H1 (cell line): ENCODE results near the gene RBM47. TPM values are rescaled to one million over a fixed set of nuclear protein-coding genes. Genes with fewer than 3 reads are reported as not detected.
"Not testable (repeated sequence)": the region's sequence is repeated elsewhere in the genome, so short reads cannot be mapped to it uniquely, and the experiment has no call there.

ENCODE experiments used
- CTCF ChIA-PET: fragments of 300-600 bp; sonication (Branson Sonifier 250); formaldehyde crosslinking; loops from one replicate; lab custom pipeline; 2021; ENCODE audit not compliant: partially characterized antibody; lab: Charles Lee
- POLR2A ChIA-PET: fragments of 300-600 bp; sonication (Branson Sonifier 250); formaldehyde crosslinking; loops from one replicate; lab custom pipeline; 2021; ENCODE audit warnings: inconsistent platforms; ENCODE audit not compliant: partially characterized antibody; lab: Charles Lee
- DNase-seq, 2 experiments: peaks; one replicate each; pipeline versions ENCODE4 v3.0.0 to v3.0.0-alpha.2; 2010 to 2022; ENCODE audit warnings: low spot score in 2 of 2, low read depth in 1 of 2, mixed read lengths in 1 of 2
- FAIRE-seq: peaks from 2 replicates; lab custom pipeline; 2011; peaks lifted over from hg19 to GRCh38; lab: Jason Lieb, UNC
- H2AFZ ChIP-seq: 2 replicates; pipeline ENCODE4 v1.8.1; 2012; ENCODE audit warnings: low read length, inconsistent platforms
- H2AK5ac ChIP-seq: 2 replicates; pipeline ENCODE4 v1.6.1; 2013; ENCODE audit warnings: low read depth, low read length
- H2BK120ac ChIP-seq: replicated peaks from 2 replicates; pipeline ENCODE3; 2013; ENCODE audit warnings: low read depth, low read length, inconsistent platforms
- H2BK12ac ChIP-seq: 2 replicates; pipeline ENCODE4 v1.6.1; 2013; ENCODE audit warnings: low read depth, low read length
- H2BK15ac ChIP-seq: 2 replicates; pipeline ENCODE4 v1.6.1; 2013; ENCODE audit warnings: low read length
- H2BK20ac ChIP-seq: 2 replicates; pipeline ENCODE4 v1.6.1; 2013; ENCODE audit warnings: low read length
- H2BK5ac ChIP-seq: 2 replicates; pipeline ENCODE4 v1.6.1; 2013; ENCODE audit warnings: low read depth, low read length
- H3K14ac ChIP-seq: 2 replicates; pipeline ENCODE4 v1.6.1; 2013; ENCODE audit warnings: inconsistent platforms; ENCODE audit not compliant: insufficient read length
- H3K18ac ChIP-seq: 2 replicates; pipeline ENCODE4 v1.6.1; 2013; ENCODE audit warnings: low read length; ENCODE audit errors: extremely low read depth
- H3K23ac ChIP-seq: 2 replicates; pipeline ENCODE4 v1.6.1; 2013; ENCODE audit warnings: inconsistent platforms; ENCODE audit not compliant: insufficient read length
- H3K23me2 ChIP-seq: 2 replicates; pipeline ENCODE4 v1.6.1; 2013; ENCODE audit warnings: low read depth, low read length
- H3K27ac ChIP-seq: 2 replicates; pipeline ENCODE4 v1.6.1; 2011; ENCODE audit warnings: low read depth, low read length, inconsistent platforms
- H3K27me3 ChIP-seq, 4 experiments: replicated peaks in 1 of 4; 1 replicate in 1 of 4; 2 replicates in 3 of 4; pipeline versions ENCODE4 v1.6.1 to v1.8.1; 2011 to 2013; ENCODE audit warnings: low read length in 3 of 4, mild to moderate bottlenecking in 3 of 4, inconsistent platforms in 2 of 4, mixed read lengths in 2 of 4, moderate library complexity in 1 of 4; ENCODE audit not compliant: control insufficient read depth in 3 of 4, insufficient read depth in 3 of 4; ENCODE audit errors: extremely low read depth in 1 of 4
- H3K36me3 ChIP-seq, 4 experiments: 2 replicates each; pipeline versions ENCODE4 v1.6.1 to v1.8.1; 2011 to 2013; ENCODE audit warnings: mild to moderate bottlenecking in 4 of 4, low read length in 3 of 4, moderate library complexity in 2 of 4, control low read depth in 1 of 4, inconsistent platforms in 1 of 4; ENCODE audit not compliant: insufficient read depth in 4 of 4, control insufficient read depth in 2 of 4
- H3K4ac ChIP-seq: replicated peaks from 2 replicates; pipeline ENCODE3; 2013; ENCODE audit warnings: low read length, low read depth, mixed read lengths, inconsistent platforms; ENCODE audit not compliant: insufficient read length
- H3K4me1 ChIP-seq, 4 experiments: replicated peaks in 1 of 4; 1 replicate in 1 of 4; 2 replicates in 3 of 4; pipeline versions ENCODE4 v1.6.1 to v1.8.1; 2011 to 2013; ENCODE audit warnings: low read length in 3 of 4, inconsistent platforms in 2 of 4, mixed read lengths in 1 of 4; ENCODE audit not compliant: insufficient read depth in 4 of 4, control insufficient read depth in 3 of 4
- H3K4me2 ChIP-seq, 2 experiments: 2 replicates each; pipeline versions ENCODE4 v1.6.1 to v1.8.1; 2011 to 2013; ENCODE audit warnings: low read depth in 2 of 2, low read length in 2 of 2, control low read depth in 1 of 2, inconsistent platforms in 1 of 2, mild to moderate bottlenecking in 1 of 2; ENCODE audit not compliant: insufficient read depth in 1 of 2
- H3K4me3 ChIP-seq, 4 experiments: fragments of 200-600, 300-600 bp in 1 of 4; sonication (generic), shearing (Covaris generic), sonication (Bioruptor Twin) in 1 of 4; 2 replicates each; pipeline versions ENCODE4 v1.5.1 to v1.8.1; 2011 to 2016; ENCODE audit warnings: low read length in 4 of 4, low read depth in 3 of 4, control low read depth in 2 of 4, inconsistent platforms in 2 of 4, mild to moderate bottlenecking in 2 of 4, mixed read lengths in 1 of 4, moderate library complexity in 1 of 4; ENCODE audit not compliant: insufficient read depth in 2 of 4; ENCODE audit errors: extremely low read depth in 1 of 4
- H3K56ac ChIP-seq: replicated peaks from 2 replicates; pipeline ENCODE3; 2013; ENCODE audit warnings: low read depth, mild to moderate bottlenecking, mixed read lengths, low read length, inconsistent platforms; ENCODE audit not compliant: insufficient read length
- H3K79me1 ChIP-seq: 2 replicates; pipeline ENCODE4 v1.6.1; 2013; ENCODE audit warnings: low read depth, low read length, control low read depth
- H3K79me2 ChIP-seq, 2 experiments: 2 replicates each; pipeline versions ENCODE4 v1.6.1 to v1.8.1; 2012 to 2013; ENCODE audit warnings: low read length in 2 of 2, mild to moderate bottlenecking in 2 of 2, inconsistent platforms in 1 of 2; ENCODE audit not compliant: insufficient read depth in 2 of 2, control insufficient read depth in 1 of 2
- H3K9ac ChIP-seq, 4 experiments: replicated peaks in 1 of 4; 1 replicate in 1 of 4; 2 replicates in 3 of 4; pipeline versions ENCODE4 v1.6.1 to v1.8.1; 2011 to 2013; ENCODE audit warnings: low read depth in 3 of 4, low read length in 3 of 4, control low read depth in 2 of 4, mild to moderate bottlenecking in 2 of 4, moderate library complexity in 2 of 4, inconsistent platforms in 1 of 4; ENCODE audit errors: extremely low read depth in 1 of 4
- H3K9me3 ChIP-seq, 2 experiments: 2 replicates each; pipeline versions ENCODE4 v1.6.1 to v1.8.1; 2012 to 2013; ENCODE audit warnings: mild to moderate bottlenecking in 2 of 2, moderate library complexity in 2 of 2, control low read depth in 1 of 2, inconsistent platforms in 1 of 2, low read depth in 1 of 2, low read length in 1 of 2, mixed read lengths in 1 of 2; ENCODE audit not compliant: insufficient read depth in 2 of 2
- H4K20me1 ChIP-seq, 2 experiments: replicated peaks in 1 of 2; 2 replicates each; pipeline versions ENCODE3 to v1.8.1; 2011 to 2013; ENCODE audit warnings: inconsistent platforms in 2 of 2, low read length in 2 of 2, mild to moderate bottlenecking in 1 of 2; ENCODE audit not compliant: insufficient read depth in 2 of 2, control insufficient read depth in 1 of 2
- H4K5ac ChIP-seq: 2 replicates; pipeline ENCODE4 v1.6.1; 2013; ENCODE audit warnings: low read length, low read depth, mixed read lengths, inconsistent platforms; ENCODE audit not compliant: insufficient read length
- H4K8ac ChIP-seq: 2 replicates; pipeline ENCODE4 v1.8.0; 2013; ENCODE audit warnings: mild to moderate bottlenecking, moderate library complexity, low read length, inconsistent platforms; ENCODE audit not compliant: insufficient read depth; ENCODE audit errors: extremely low read depth
- H4K91ac ChIP-seq: replicated peaks from 2 replicates; pipeline ENCODE3; 2013; ENCODE audit warnings: low read length, mixed read lengths, inconsistent platforms; ENCODE audit not compliant: insufficient read length
- CBX8 ChIP-seq: fragments of 300-800, 300-1000 bp; sonication (generic); IDR thresholded peaks from 2 replicates; pipeline ENCODE4 v1.7.1; 2016; ENCODE audit warnings: low read depth, low read length, borderline replicate concordance
- EP300 ChIP-seq, 2 experiments: IDR thresholded peaks; 1 replicate in 1 of 2; 2 replicates in 1 of 2; pipeline ENCODE4 v1.6.1; 2011 to 2012; ENCODE audit warnings: low read depth in 2 of 2, low read length in 2 of 2, mild to moderate bottlenecking in 2 of 2, borderline replicate concordance in 1 of 2, inconsistent platforms in 1 of 2, moderate library complexity in 1 of 2
- KDM4A ChIP-seq: IDR thresholded peaks from one replicate; pipeline ENCODE4 v1.7.1; 2012; ENCODE audit warnings: low read depth, mild to moderate bottlenecking, moderate library complexity, low read length, inconsistent platforms; ENCODE audit not compliant: severe bottlenecking
- KDM5A ChIP-seq: fragments of 200-600 bp; IDR thresholded peaks from 2 replicates; pipeline ENCODE4 v1.7.1; 2012; ENCODE audit warnings: mild to moderate bottlenecking, low read length, inconsistent platforms, mixed read lengths
- POU5F1 ChIP-seq: IDR thresholded peaks from 2 replicates; pipeline ENCODE4 v1.6.1; 2011; ENCODE audit warnings: low read depth, mild to moderate bottlenecking, low read length, moderate library complexity
- SIN3A ChIP-seq, 2 experiments: IDR thresholded peaks in 1 of 2; conservative IDR thresholded peaks in 1 of 2; 2 replicates each; pipeline ENCODE4 v1.6.1; 2011 to 2012; ENCODE audit warnings: low read length in 2 of 2, improper control_type of control experiment in 1 of 2, low read depth in 1 of 2, mild to moderate bottlenecking in 1 of 2
- TAF7 ChIP-seq: optimal IDR thresholded peaks from 2 replicates; pipeline ENCODE3; 2011; ENCODE audit warnings: low read depth, mild to moderate bottlenecking, inconsistent platforms, low read length, moderate library complexity, borderline replicate concordance
- USF2 ChIP-seq: IDR thresholded peaks from 2 replicates; pipeline ENCODE4 v1.6.1; 2011; ENCODE audit warnings: low read length, improper control_type of control experiment
- WGBS, 2 experiments: shearing (Covaris generic) in 1 of 2; methylation state at CpG; one replicate each; pipeline versions ENCODE4 v1.1.6 to v1.1.7; 2013 to 2015; ENCODE audit warnings: low lambda C conversion rate in 2 of 2, mixed read lengths in 2 of 2, inconsistent platforms in 1 of 2, low coverage in 1 of 2, missing lambda C conversion rate in 1 of 2; ENCODE audit not compliant: insufficient replicate concordance in 2 of 2, insufficient coverage in 1 of 2, insufficient read length in 1 of 2; ENCODE audit errors: extremely low coverage in 1 of 2, missing lambda C conversion rate in 1 of 2; 5-methylcytosine and 5-hydroxymethylcytosine counted together
- polyA plus RNA-seq, 7 experiments: library from polyadenylated mRNA; depleted of rRNA in 3 of 7; stranded (reverse) in 5 of 7; unstranded in 2 of 7; fragments of >200 nt in 5 of 7; fragments of 200-250 nt in 2 of 7; gene quantifications; 1 replicate in 5 of 7; 2 replicates in 1 of 7; 4 replicates in 1 of 7; pipeline versions ENCODE4 v1.2.1 to v1.2.3, GENCODE V29; 2011 to 2013; ENCODE audit warnings: missing spikeins in 2 of 7, mixed read lengths in 2 of 7
- total RNA-seq: library from RNA; stranded (reverse); fragmentation: NEBNext Ultra II Directional; extraction: Animal tissue kit (Norgen Biotek cat#: 25700); gene quantifications from 2 replicates; pipeline ENCODE4 v1.2.1, GENCODE V29; 2021

RBM47 gene
- total and polyA plus RNA-seq, 2 of the 8 experiments (the other 6 are each of a cell fraction or from before 2014, with no cell fraction given) = 42.8 to 78.9 TPM

- no peak for TF ChIP-seq POU5F1
- TF ChIP-seq KDM5A = no peak
- no peak for TF ChIP-seq KDM4A
- TF ChIP-seq TAF7 = no peak
- no peak for TF ChIP-seq USF2
- TF ChIP-seq CBX8 = no peak
- no peak for TF ChIP-seq EP300 (IDR thresholded peaks at IDR 0.05; ENCODE audit: borderline replicate concordance in 1 of 2, low read depth in 2 of 2, low read length in 2 of 2)
- no peak for TF ChIP-seq SIN3A (conservative IDR thresholded peaks at IDR 0.05 in 1 of 2, IDR thresholded peaks at IDR 0.05 in 1 of 2; ENCODE audit: low read depth in 1 of 2, low read length in 2 of 2)
Observed at GRCh38 chr4:40437741-40438383, 191.8 kb downstream of the RBM47 start (continued).

GRCh38 chr4:40435306-40435705 is 194.4 kb downstream of the RBM47 start:
- H3K9ac ChIP-seq, H4K20me1 ChIP-seq, H3K18ac ChIP-seq, H2BK120ac ChIP-seq, H2BK12ac ChIP-seq, H3K23ac ChIP-seq, H2BK5ac ChIP-seq, H4K91ac ChIP-seq, H3K23me2 ChIP-seq, H4K5ac ChIP-seq, H3K4me1 ChIP-seq, H3K4me3 ChIP-seq, H2AFZ ChIP-seq, H3K79me1 ChIP-seq, H3K4me2 ChIP-seq, H3K14ac ChIP-seq, H3K27me3 ChIP-seq, H3K79me2 ChIP-seq, H3K56ac ChIP-seq, FAIRE-seq, H2BK15ac ChIP-seq, H2AK5ac ChIP-seq, H3K27ac ChIP-seq, H4K8ac ChIP-seq, H3K9me3 ChIP-seq, DNase-seq, H2BK20ac ChIP-seq, POLR2A ChIA-PET, H3K4ac ChIP-seq: not testable (repeated sequence)
- 97% methylated on average over 10 of the region's 10 CpGs; no CpG with 5 or more reads in 1 of the 2 experiments for WGBS, 2 experiments
- peaks cover 0 to 28% (median 11%) of the 10 kb centered on the region in 4 experiments; a peak in 5 of 8 replicates for H3K36me3 ChIP-seq
- CTCF ChIA-PET = interaction anchor here (1.0 to 1.4 kb wide), 2 partner anchors 9 to 16 kb away, joined by 3 to 4 read pairs; no protein-coding TSS in a partner anchor
